Psoas muscle (tissue), 8 donors: ENCODE data around the gene TAS2R9. TPM values are rescaled to one million over a fixed set of nuclear protein-coding genes. Genes with fewer than 3 reads are reported as not detected.
"Not testable (repeated sequence)": the region's sequence is repeated elsewhere in the genome, so short reads cannot be mapped to it uniquely, and the experiment has no call there.

Experiments
- ATAC-seq, 4 donors: fragments of 200-7000 bp; cut with Tn5 transposase; one replicate each; pipeline ENCODE4 v1.9.1; 2020; ENCODE audit warnings: moderate library complexity in 3 of 4, mild to moderate bottlenecking in 2 of 4
- DNase-seq, 2 donors: peaks; one replicate each; pipeline ENCODE4 v3.0.0-alpha.2; 2020
- H3K27ac ChIP-seq: fragments of 200-600 bp; one replicate; pipeline ENCODE4 v1.8.0; 2022
- H3K27me3 ChIP-seq, 3 donors: fragments of 200-600 bp in 1 of 3; one replicate each; pipeline versions ENCODE4 v1.6.1 to v1.8.0; 2013 to 2022; ENCODE audit warnings: low read length in 2 of 3, mild to moderate bottlenecking in 2 of 3, moderate library complexity in 1 of 3; ENCODE audit not compliant: insufficient read depth in 3 of 3
- H3K36me3 ChIP-seq, 2 donors: fragments of 200-600 bp in 1 of 2; one replicate each; pipeline versions ENCODE4 v1.6.1 to v1.8.0; 2013 to 2022; ENCODE audit warnings: low read depth in 1 of 2, mild to moderate bottlenecking in 1 of 2, moderate library complexity in 1 of 2; ENCODE audit not compliant: insufficient read depth in 1 of 2
- H3K4me1 ChIP-seq: fragments of 200-600 bp; one replicate; pipeline ENCODE4 v1.8.0; 2022
- H3K4me3 ChIP-seq: fragments of 200-600 bp; one replicate; pipeline ENCODE4 v1.8.0; 2022; ENCODE audit warnings: mild to moderate bottlenecking
- H3K9me3 ChIP-seq: fragments of 200-600 bp; one replicate; pipeline ENCODE4 v1.8.0; 2022
- WGBS, 3 donors: extraction: QIAGEN DNeasy Blood & Tissue Kit; methylation state at CpG; one replicate each; pipeline versions ENCODE4 v1.1.6 to v1.1.7; 2013; 5-methylcytosine and 5-hydroxymethylcytosine counted together
- intact Hi-C, 2 donors: fragments of 100-400 bp; cut with DNase I; formaldehyde crosslinking; loops; one replicate each; pipeline versions ENCODE4 v1.11.0 to v1.14.2; 2022
- polyA plus RNA-seq, 3 donors: library from polyadenylated mRNA; stranded (reverse); fragments of 200-250 nt; gene quantifications; one replicate each; pipeline ENCODE4 v1.2.3, GENCODE V29; 2013
- total RNA-seq, 4 donors: library from RNA; stranded (reverse); fragmentation: NEBNext Ultra II Directional in 2 of 4; extraction: Animal tissue kit (Norgen Biotek cat#: 25700) in 2 of 4; gene quantifications; one replicate each; pipeline versions ENCODE4 v1.2.1 to v1.2.4, GENCODE V29; 2021 to 2023
- TF ChIP-seq, protein P1 (sequence below): fragments of 200-600 bp; IDR thresholded peaks from one replicate; pipeline ENCODE4 v1.8.0; 2022; ENCODE audit warnings: antibody characterized with exemption
- donor health status: healthy with polysubstance abuse.
- donor health status: DM: no; HTN: no; CAD: no; lungs with moderate emphysema.
- donor health status: Bipolar disorder and iron deficiency.
- donor health status: healthy.
- donor health status: DM: yes; HTN: yes; CAD: no.
- donor health status: DM: no; HTN: no; CAD: no.
- donor health status: DM: no; HTN: no; CAD: no.
- donor health status: DM: yes; HTN: yes; CAD: no.

The TAS2R9 gene
- total and polyA plus RNA-seq, 7 donors: not detected

DNA sequence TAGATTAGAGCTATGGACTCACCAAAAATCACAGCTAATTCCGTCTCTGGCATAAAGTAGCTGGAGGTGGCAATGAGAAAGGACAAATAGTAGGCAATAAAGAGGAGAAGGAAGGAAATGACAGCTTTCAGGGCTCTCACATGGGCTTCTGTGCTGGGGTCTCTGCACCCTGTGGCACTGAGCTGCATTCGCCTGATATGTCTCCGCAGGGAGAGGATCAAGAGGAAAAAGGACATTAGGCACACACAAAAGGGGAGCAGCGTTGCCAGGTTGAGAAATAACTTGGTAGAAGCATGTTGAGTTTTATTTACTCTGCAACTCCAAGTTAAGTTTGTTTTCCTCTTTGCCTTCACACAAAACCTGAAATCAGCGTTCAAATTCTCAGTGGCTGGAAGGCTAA lies 8.2 kb downstream of the TAS2R9 start:
- Histone ChIP-seq H3K4me3 (no peak overlapping the region), H3K4me1 (no peaks in the 10 kb centered on the region), H3K27ac (no peak overlapping the region), H3K27me3 (no peaks in the 10 kb centered on the region), H3K36me3 (no peaks in the 10 kb centered on the region), H3K9me3 (no peaks in the 10 kb centered on the region)
- TF ChIP-seq, protein P1, sequence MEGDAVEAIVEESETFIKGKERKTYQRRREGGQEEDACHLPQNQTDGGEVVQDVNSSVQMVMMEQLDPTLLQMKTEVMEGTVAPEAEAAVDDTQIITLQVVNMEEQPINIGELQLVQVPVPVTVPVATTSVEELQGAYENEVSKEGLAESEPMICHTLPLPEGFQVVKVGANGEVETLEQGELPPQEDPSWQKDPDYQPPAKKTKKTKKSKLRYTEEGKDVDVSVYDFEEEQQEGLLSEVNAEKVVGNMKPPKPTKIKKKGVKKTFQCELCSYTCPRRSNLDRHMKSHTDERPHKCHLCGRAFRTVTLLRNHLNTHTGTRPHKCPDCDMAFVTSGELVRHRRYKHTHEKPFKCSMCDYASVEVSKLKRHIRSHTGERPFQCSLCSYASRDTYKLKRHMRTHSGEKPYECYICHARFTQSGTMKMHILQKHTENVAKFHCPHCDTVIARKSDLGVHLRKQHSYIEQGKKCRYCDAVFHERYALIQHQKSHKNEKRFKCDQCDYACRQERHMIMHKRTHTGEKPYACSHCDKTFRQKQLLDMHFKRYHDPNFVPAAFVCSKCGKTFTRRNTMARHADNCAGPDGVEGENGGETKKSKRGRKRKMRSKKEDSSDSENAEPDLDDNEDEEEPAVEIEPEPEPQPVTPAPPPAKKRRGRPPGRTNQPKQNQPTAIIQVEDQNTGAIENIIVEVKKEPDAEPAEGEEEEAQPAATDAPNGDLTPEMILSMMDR: no peak
- intact Hi-C loops: no loop called here
- DNase-seq: no peak
- no peak for ATAC-seq
- WGBS, 3 donors: 52 to 56% (median 56%) methylated on average over 5 of the region's 5 CpGs

DNA sequence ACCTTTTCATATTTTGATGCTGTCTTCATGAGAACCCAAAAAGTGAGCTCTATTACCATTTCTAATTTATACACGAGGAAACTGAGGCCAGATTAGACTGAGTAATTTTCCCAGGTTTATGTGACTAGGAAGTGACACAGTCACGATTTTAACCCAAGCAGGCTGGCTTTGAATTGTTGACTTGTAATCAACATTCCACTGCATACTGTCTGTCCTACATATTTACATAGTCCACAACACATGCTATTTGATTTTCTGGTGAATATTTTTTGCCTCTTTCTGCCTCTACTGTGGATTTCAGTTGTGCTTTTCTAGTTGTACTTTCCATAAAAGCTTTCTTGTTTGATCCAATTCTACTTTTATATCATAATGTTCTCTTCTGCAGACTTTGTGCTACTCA lies 15.7 kb downstream of the TAS2R9 start:
- intact Hi-C loops: no loop called here
- DNase-seq: no peak
- Histone ChIP-seq H3K4me1 (no peaks in the 10 kb centered on the region), H3K27ac (no peak overlapping the region), H3K36me3 (no peaks in the 10 kb centered on the region), H3K4me3 (no peak overlapping the region), H3K27me3 (no peaks in the 10 kb centered on the region), H3K9me3 (no peaks in the 10 kb centered on the region)
- WGBS, 3 donors: 55 to 71% (median 56%) methylated on average over 2 of the region's 2 CpGs
- ATAC-seq: no peak
- TF ChIP-seq, protein P1: no peak

DNA sequence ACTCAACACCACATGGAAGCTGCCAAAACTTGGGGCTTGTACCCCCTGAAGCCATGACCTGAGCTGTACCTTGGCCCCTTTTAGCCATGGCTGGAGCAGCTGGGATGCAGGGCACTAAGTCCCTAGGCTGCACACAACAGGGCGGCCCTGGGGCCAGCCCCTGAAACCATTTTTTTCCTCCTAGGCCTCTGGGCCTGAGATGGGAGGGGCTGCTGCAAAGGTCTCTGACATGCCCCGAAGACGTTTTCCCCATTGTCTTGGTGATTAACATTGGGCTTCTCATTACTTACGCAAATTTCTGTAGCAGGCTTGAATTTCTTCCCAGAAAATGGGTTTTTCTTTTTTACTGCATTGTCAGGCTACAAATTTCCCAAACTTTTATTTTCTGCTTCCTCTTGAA lies 18.2 kb downstream of the TAS2R9 start:
- H3K4me3 ChIP-seq, H3K27me3 ChIP-seq, H3K4me1 ChIP-seq, H3K27ac ChIP-seq, DNase-seq, intact Hi-C loops, H3K9me3 ChIP-seq, ATAC-seq, H3K36me3 ChIP-seq: not testable (repeated sequence)
- 83 to 89% (median 83%) methylated on average over 4 of the region's 4 CpGs for WGBS, 3 donors

DNA sequence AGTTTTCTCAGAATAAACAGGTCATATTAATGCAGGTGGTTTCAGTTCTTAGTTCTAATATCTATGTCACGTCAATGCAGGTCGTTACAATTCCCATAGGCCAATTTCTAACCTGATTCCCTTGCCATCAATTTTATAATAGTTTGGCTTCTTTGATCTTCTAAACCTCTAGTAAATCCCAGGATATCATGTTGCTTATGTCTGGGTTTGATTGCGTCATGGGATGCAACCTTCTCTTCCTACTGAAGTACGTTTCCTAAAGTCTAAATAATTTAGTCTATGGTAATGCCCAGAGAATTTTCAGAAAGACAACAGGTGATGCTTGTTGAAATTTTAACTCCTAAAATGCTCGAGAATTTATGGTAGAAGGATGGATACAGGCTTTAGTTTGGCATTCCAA lies 26.7 kb downstream of the TAS2R9 start:
- WGBS, 3 donors: 28 to 43% (median 28%) methylated on average over 5 of the region's 5 CpGs
- H3K4me3 ChIP-seq: no peak overlapping the region
- no peaks in the 10 kb centered on the region for H3K4me1 ChIP-seq
- H3K36me3 ChIP-seq: no peaks in the 10 kb centered on the region
- no peak overlapping the region for H3K27ac ChIP-seq
- H3K9me3 ChIP-seq: no peaks in the 10 kb centered on the region
- DNase-seq (no peak), ATAC-seq (no peak)
- TF ChIP-seq, protein P1: no peak
- intact Hi-C loops: no loop called here
- no peaks in the 10 kb centered on the region for H3K27me3 ChIP-seq

DNA sequence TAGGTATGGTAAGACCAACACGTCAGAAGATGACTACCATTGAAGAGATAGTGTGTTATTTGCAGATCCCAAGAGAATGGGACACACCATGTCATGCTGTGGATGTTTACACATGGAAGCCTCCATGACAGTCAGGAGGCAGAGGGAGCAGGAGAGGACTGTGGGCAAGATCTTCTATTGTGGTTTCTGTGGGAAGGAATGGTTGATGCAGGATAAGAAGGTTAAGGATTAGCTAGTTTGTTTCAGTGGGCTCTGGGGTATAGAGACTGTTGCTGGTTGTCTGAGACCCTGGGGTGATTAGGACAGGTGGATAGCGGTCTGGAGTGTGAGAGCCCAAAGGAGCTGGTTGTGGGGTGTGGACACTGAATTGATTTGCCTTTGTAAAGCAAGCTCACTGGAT lies 30.9 kb downstream of the TAS2R9 start:
- peaks cover 0 to 2% (median 0%) of the 10 kb centered on the region in 3 donors for H3K27me3 ChIP-seq
- TF ChIP-seq, protein P1: no peak
- 80 to 83% (median 81%) methylated on average over 2 of the region's 2 CpGs for WGBS, 3 donors
- H3K4me1 ChIP-seq: no peaks in the 10 kb centered on the region
- DNase-seq: no peak
- H3K27ac ChIP-seq: no peak overlapping the region
- no peak for ATAC-seq
- no peak overlapping the region for H3K4me3 ChIP-seq
- intact Hi-C loops: no loop called here
- no peaks in the 10 kb centered on the region for H3K9me3 ChIP-seq
- H3K36me3 ChIP-seq: no peaks in the 10 kb centered on the region
